Mucosa of descending colon (tissue), 3 donors: ENCODE measurements around the gene HKDC1. TPM values are rescaled to one million over a fixed set of nuclear protein-coding genes. Genes with fewer than 3 reads are reported as not detected.

Source experiments
- ATAC-seq: fragments of 200-7000 bp; cut with Tn5 transposase; one replicate; pipeline ENCODE4 v1.9.1; 2020; ENCODE audit warnings: mild to moderate bottlenecking, moderate library complexity
- DNase-seq, 3 donors: peaks; one replicate each; pipeline ENCODE4 v3.0.0-alpha.2; 2020
- H3K36me3 ChIP-seq: fragments of 200-600 bp; one replicate; pipeline ENCODE4 v1.8.0; 2021; ENCODE audit warnings: low read depth, mild to moderate bottlenecking
- H3K4me1 ChIP-seq: fragments of 200-600 bp; one replicate; pipeline ENCODE4 v1.8.0; 2021; ENCODE audit warnings: low read depth, mild to moderate bottlenecking
- H3K4me3 ChIP-seq: fragments of 200-600 bp; one replicate; pipeline ENCODE4 v1.8.0; 2021; ENCODE audit warnings: mild to moderate bottlenecking
- H3K9me3 ChIP-seq: fragments of 200-600 bp; one replicate; pipeline ENCODE4 v1.8.0; 2021; ENCODE audit warnings: mild to moderate bottlenecking
- intact Hi-C, 2 donors: fragments of 100-400 bp; cut with DNase I in 1 of 2; cut with micrococcal nuclease in 1 of 2; formaldehyde crosslinking; loops; one replicate each; pipeline versions ENCODE4 v1.11.0 to v1.11.1; 2022; cut with DNase I, micrococcal nuclease
- total RNA-seq, 3 donors: library from RNA; stranded (reverse); fragmentation: NEBNext Ultra II Directional in 2 of 3; extraction: Animal tissue kit (Norgen Biotek cat#: 25700) in 2 of 3; gene quantifications; one replicate each; pipeline versions ENCODE4 v1.2.1 to v1.2.4, GENCODE V29; 2021 to 2023
- TF ChIP-seq, protein P1 (sequence below): fragments of 200-600 bp; IDR thresholded peaks from one replicate; pipeline ENCODE4 v1.8.0; 2022; ENCODE audit warnings: antibody characterized with exemption, mild to moderate bottlenecking
- donor health status: DM: no; HTN: no; CAD: no; lungs with moderate emphysema.
- donor health status: DM: no; HTN: no; CAD: no.
- donor health status: DM: no; HTN: yes; CAD: no.

Gene HKDC1
- total RNA-seq, 3 donors from 2014 or later, result 20.2 to 31.2 (median 23.9) TPM

GRCh38 chr10:69224862-69225657, 4.9 kb downstream of the HKDC1 start:
- no peaks in the 10 kb centered on the region for H3K9me3 ChIP-seq
- H3K4me1 ChIP-seq, result peaks cover 31% of the 10 kb centered on the region
- H3K36me3 ChIP-seq, result no peaks in the 10 kb centered on the region
- DNase-seq (no peak), ATAC-seq (no peak)
- TF ChIP-seq, protein P1, sequence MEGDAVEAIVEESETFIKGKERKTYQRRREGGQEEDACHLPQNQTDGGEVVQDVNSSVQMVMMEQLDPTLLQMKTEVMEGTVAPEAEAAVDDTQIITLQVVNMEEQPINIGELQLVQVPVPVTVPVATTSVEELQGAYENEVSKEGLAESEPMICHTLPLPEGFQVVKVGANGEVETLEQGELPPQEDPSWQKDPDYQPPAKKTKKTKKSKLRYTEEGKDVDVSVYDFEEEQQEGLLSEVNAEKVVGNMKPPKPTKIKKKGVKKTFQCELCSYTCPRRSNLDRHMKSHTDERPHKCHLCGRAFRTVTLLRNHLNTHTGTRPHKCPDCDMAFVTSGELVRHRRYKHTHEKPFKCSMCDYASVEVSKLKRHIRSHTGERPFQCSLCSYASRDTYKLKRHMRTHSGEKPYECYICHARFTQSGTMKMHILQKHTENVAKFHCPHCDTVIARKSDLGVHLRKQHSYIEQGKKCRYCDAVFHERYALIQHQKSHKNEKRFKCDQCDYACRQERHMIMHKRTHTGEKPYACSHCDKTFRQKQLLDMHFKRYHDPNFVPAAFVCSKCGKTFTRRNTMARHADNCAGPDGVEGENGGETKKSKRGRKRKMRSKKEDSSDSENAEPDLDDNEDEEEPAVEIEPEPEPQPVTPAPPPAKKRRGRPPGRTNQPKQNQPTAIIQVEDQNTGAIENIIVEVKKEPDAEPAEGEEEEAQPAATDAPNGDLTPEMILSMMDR, result no peak
- intact Hi-C loops, result no loop called here
- no peak overlapping the region for H3K4me3 ChIP-seq

GRCh38 chr10:69225681-69226080, 5.5 kb downstream of the HKDC1 start:
- no peak overlapping the region for H3K4me3 ChIP-seq
- TF ChIP-seq, protein P1, result no peak
- H3K36me3 ChIP-seq, result no peaks in the 10 kb centered on the region
- ATAC-seq (no peak), DNase-seq (no peak)
- H3K4me1 ChIP-seq, result peaks cover 35% of the 10 kb centered on the region
- intact Hi-C loops, result no loop called here
- no peaks in the 10 kb centered on the region for H3K9me3 ChIP-seq

DNA sequence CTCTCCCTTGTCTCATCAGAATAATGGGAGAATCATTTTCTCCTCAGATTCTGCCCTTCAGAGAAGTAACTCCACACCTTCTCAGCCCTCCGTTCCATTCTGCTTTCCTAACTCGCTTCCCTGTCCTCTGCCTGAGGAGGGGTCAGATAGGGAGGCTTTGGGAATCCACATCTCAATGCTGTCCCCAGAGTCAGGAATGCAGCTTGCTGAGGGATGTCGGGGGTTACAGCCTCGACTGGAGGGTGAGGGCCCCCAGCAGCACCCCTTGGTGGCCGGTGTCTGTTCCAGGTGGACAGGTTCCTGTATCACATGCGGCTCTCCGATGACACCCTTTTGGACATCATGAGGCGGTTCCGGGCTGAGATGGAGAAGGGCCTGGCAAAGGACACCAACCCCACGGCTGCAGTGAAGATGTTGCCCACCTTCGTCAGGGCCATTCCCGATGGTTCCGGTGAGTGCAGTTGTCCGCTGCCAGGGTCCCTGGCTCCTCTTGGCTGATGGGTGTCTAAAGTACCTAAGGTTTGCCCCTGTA, 6.9 kb downstream of the HKDC1 start:
- TF ChIP-seq, protein P1, result no peak
- intact Hi-C loops, result no loop called here
- Histone ChIP-seq H3K36me3 (no peaks in the 10 kb centered on the region), H3K9me3 (no peaks in the 10 kb centered on the region), H3K4me3 (no peak overlapping the region), H3K4me1 (peaks cover 29% of the 10 kb centered on the region)
- ATAC-seq (no peak), DNase-seq (no peak)

- DNase-seq (no peak), ATAC-seq (no peak)
- TF ChIP-seq, protein P1, result no peak
- peaks cover 31% of the 10 kb centered on the region for H3K4me1 ChIP-seq
- H3K9me3 ChIP-seq, result no peaks in the 10 kb centered on the region
- H3K4me3 ChIP-seq, result no peak overlapping the region
- no peaks in the 10 kb centered on the region for H3K36me3 ChIP-seq
- intact Hi-C loops, result no loop called here
Measured at GRCh38 chr10:69228151-69228550, 8.0 kb downstream of the HKDC1 start.

GRCh38 chr10:69229616-69229916, 9.4 kb downstream of the HKDC1 start:
- Histone ChIP-seq H3K4me1 (peaks cover 30% of the 10 kb centered on the region), H3K9me3 (no peaks in the 10 kb centered on the region), H3K36me3 (no peaks in the 10 kb centered on the region), H3K4me3 (no peak overlapping the region)
- ATAC-seq (no peak), DNase-seq (no peak)
- TF ChIP-seq, protein P1, result no peak
- intact Hi-C loops, result no loop called here
